ENCODE measurements around the gene METTL26.

Gene METTL26

DNA sequence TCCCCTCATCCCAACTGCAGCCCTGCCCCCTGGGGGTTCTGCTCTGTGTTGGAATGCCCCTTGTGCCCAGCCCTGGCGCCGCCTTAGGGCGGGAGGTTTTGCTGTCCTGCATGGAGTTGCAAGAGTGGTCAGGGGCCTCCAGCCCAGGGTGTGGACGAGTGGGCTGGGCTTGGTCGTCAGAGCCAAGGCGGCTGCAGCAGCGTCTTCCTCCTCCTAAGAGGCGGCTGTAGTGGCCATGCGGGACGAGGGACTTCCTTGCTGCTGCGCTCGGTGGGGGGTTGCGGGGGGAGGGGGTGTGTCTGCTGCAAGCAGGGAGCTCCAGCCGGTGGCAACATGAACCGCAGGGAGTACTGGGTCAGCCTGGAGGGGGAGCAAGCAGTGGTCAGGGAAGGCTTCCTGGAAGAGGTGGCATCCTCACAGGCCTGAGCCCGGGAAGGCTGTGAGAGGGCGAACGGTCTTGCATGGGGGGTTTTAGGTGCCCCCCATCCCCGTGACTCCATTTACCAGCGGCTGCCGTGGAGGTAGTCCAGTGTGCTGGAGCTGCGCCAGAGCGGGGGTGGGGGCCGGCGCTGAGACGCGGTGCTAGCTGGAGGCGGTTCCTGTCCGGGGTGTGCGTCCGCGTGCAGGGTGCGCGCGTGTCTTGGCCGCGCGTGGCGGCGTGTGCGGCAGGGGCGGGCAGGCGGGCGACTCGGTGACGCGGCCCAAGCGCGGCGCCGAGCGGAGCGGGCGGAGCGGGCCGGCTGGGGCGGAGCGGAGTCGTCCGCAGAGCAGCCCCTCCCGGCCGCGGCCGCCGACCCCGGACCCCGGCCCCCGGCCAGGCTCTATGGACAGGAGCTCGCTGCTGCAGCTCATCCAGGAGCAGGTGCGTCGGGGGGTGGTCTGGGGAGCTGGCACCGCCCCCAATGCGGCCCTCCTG lies 39.1 kb upstream of the METTL26 start, which contains the start of gene RHBDL1:
RHBDL1 (plus strand) TSS at position 704 of the 916 bp plus-strand sequence; CDS start at position 824, 120 bp downstream.
- no peak for DNase-seq

DNA sequence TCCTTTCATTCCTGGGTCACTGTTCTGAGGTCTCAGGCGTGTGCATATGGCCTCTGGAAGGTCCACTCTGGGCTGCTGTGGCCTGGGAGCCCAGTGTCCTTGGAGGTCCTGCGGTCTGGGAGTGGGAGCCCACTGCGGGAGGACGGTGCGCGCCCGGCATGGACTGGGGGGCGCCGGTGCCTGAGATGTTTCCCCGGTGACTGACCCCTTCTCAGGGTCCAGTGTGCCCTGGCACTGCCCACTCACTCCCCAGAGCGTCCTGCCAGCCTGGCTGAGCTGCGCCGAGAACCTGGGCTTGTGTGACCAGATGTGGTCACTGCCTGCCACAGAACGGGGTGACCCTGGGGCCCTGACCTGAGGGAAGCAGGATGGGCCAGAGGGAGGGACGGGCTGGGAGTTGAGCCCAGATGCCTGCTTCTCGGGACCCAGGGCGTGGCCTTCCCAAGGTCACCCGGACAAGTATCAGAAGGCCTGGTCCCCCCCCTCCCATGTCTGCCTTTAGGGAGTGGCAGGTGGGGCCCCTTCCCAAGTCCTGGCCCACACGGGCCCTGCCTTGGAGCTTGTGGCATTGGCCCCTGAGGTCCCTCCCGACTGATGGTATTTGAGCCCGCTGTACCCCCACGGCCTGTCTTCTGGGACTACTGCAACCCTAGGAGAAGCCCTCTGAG lies 38.2 kb upstream of the METTL26 start:
- no peak for DNase-seq

DNA sequence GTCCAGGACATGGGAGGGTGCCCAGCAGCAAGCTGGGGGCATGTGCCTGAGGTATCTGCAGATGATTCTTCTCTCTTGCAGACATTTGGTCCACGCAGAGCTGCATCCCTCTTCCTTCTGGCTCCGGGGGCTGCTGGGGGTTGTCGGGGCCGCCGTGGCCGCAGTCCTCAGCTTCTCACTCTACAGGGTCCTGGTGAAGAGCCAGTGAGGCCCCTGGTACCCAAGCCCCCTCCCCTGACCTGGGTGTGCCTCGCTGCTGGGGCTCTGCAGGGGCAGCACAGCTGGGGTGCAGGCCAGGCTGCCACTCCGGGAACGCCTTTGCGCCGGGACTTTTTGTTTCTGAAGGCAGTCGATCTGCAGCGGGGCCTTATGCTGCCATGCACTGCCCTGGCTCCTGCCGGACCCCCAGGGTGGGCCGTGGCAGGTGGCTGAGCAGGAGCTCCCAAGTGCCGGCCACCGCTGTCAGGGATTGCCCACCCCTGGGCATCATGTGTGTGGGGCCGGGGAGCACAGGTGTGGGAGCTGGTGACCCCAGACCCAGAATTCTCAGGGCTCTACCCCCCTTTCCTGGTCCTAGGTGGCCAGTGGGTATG lies 37.4 kb upstream of the METTL26 start:
- no peak for DNase-seq

DNA sequence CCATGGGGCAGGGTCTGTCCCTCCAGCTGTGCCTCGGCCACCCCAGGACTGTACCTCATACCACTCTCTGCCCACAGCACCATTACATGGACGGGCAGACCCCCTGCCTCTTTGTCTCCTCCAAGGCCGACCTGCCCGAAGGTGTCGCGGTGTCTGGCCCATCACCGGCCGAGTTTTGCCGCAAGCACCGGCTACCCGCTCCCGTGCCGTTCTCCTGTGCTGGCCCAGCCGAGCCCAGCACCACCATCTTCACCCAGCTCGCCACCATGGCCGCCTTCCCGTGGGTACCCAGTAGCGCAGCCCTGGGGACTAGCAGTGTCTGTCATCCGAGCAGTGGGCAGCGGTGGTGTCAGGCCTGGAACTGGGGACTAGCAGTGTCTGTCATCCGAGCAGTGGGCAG lies 36.7 kb upstream of the METTL26 start:
- DNase-seq, result no peak

DNA sequence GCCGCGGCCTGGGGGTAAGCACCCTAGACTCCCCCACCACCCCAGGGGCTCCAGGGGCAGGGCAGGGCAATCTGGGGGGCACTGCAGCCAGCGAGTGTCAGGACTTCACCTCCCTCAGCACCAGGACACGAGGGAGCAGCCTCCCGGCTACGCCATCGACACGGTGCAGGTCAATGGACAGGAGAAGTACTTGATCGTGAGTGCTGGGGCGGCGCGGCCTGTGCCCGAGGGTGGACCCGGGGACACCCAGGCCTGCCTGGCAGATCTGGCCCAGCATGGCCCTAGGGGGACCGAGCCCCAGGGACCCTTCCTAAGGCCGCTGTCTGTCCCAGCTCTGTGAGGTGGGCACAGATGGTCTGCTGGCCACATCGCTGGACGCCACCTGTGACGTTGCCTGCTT lies 36.3 kb upstream of the METTL26 start:
- DNase-seq, result no peak

DNA sequence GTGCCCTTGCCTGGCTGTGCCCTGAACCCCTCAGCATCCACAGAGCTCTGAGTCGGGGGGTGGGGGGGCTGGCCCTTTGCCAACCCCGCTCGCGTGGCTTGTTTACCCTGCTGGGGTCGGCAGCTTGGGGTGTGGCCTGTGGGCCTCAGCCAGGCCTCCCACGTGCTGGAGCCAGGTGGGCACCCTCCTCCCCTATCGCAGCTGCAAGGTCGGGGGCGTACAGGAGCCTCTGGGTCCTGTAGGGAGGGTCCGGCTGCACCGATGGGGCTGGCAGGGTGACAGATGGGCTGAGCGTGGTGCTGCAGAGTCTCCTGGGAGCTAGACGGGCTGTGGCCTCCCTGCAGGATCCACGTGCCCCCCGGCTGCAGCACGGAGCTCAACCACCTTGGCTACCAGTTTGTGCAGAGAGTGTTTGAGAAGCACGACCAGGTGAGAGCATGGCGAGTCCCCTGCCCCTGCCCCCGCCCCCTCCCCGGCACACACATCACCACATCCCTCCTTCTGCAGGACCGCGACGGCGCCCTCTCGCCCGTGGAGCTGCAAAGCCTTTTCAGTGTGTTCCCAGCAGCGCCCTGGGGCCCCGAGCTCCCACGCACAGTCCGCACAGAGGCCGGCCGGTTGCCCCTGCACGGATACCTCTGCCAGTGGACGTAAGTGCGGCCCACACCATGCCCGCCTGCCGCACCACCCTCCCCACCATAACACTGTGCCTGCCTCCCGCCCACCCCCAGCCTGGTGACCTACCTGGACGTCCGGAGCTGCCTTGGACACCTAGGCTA lies 35.4 kb upstream of the METTL26 start:
- DNase-seq, result no peak

DNA sequence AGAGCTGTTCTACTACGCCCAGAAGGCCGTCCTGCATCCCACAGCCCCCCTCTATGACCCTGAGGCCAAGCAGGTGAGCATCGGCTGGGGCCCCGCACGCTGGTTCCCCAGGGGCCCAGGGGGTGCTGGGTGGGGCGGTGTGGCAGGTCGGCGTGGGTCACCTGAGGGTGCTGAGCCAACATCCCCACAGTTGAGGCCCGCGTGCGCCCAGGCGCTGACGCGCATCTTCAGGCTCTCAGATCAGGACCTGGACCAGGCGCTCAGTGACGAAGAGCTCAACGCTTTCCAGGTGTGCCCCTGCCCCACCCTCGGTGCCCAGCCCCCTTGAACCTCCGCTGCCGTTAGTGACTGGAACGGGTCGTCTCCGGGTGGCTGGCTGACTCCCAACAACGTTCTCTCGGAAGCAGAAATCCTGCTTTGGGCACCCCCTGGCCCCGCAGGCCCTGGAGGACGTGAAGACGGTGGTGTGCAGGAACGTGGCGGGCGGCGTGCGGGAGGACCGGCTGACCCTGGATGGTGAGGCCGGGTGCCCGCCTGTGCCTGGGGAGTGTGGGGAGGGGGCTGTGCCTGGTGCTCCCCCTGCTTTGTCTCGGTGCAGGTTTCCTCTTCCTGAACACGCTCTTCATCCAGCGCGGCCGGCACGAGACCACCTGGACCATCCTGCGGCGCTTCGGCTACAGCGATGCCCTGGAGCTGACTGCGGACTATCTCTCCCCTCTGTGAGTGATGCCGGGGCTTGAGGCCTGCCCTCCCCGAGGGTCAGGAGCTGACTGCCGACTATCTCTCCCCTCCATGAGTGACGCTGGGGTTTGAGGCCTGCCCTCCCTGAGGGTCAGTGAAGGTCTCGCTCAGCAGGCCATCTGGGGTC lies 34.6 kb upstream of the METTL26 start:
- DNase-seq, result no peak

DNA sequence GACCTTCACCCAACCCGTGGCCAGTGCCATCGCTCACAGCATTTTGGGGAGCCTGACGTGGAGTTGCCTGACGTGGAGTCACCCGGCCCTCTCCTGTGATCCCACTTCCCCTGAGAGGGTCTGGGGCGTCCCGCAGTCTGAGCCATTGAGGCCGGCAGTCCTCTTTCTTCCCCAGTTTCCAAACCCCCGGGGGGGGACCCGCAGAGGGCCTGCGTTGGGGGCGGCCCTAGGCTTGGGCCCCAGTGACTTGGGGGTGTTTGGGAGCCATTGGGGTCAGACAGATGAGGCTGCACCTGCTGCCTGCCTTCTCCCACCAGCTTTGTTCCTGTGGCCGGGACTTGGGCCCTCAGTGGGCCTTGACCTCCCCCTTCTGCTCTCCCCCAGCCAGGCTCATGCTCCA lies 33.6 kb upstream of the METTL26 start:
- no peak for DNase-seq

DNA sequence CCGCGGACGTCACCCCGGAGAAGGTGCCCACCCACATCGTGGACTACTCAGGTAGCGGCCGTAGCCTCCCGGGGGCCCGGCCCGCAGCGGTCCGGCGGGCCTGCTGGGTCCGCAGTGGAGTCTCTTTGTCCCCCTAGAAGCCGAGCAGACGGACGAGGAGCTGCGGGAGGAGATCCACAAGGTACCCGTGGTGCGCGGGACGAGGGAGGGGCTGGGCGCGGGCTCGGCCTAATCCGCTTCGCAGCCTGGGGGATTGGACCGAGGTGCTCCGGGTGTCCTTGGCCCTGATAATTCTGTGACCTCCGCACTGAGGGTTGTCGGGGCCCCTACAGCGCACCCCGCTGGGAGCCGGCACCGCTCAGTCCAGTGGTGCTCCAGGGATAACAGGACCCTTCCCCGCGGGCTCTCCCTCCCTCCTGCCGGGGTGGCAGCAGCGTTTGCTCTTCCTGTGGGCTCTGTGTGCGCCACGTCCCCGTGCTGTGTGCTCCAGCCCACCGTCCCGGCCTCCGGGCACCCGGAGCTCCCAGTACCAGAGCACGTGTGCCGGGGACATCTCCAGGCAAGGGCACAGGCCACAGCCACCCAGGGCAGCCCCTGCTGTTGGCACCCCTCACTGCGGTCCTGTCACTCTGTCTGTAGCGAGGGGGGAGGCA lies 32.5 kb upstream of the METTL26 start:
- no peak for DNase-seq

DNA sequence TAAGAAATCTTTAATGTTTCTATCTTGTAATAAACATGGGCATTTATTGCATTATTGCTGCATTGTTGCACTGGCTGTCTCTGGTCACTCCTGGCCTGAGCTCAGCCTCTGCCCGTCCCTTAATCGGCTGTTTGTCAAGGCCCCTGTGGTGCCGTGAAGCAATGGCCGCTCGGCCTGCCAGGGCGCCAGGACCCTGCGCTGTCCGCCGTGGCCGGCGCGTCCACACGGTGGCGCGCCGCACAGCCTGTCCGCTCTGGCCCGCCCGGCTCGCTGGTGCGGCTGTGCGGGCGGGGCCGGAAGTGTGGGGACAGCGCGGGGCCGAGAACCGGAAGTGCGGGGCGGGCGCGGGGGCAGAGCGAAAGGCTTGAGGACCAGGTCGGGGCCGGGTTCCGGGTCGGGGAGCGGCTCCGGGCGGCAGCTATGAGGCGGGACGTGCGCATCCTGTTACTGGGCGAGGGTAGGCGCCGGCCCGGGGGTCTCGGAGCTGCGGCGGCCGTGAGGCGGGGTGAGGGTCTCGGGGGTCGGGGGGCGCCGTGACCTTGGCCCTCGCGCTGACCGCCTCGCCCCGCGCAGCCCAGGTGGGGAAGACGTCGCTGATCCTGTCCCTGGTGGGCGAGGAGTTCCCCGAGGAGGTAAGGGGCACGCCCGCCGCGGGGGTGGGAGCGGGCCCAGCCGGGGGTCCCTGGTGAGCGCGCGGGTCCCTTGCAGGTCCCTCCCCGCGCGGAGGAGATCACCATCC lies 31.8 kb upstream of the METTL26 start, which contains the start of gene RHOT2:
RHOT2 (plus strand) TSS at position 353 of the 739 bp plus-strand sequence; CDS start at position 421, 68 bp downstream.
- peak; percentile 65 for DNase-seq

DNA sequence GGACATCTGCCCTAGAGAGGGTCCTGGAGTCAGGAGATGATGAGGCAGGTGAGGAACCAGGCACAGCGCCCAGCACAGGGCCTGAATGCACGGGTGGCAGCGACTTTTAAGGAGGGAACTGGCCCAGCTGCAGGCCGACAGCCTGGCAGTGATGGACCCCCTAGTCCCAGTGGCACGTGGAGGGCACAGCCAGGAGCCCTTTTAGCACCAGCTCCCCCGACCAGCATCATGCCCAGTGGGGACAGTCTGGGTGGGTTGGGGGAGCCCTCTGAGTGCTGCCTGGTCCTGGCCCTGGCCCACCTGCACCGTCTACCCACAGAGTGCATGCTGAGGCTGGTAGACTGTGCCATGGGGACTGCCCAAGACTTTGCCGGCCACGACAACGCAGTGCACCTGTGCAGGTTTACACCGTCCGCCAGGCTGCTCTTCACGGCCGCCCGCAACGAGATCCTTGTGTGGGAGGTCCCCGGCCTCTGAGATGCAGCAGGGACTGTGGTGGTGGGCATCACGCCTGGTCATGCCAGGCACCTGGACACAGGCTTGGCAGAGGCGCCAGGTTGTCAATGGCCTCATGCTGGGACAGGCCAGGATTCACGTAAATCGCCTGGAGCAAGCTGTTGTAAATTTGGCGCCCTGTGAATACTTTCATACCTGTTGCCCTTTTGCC lies 31.1 kb upstream of the METTL26 start:
- DNase-seq, result no peak

DNA sequence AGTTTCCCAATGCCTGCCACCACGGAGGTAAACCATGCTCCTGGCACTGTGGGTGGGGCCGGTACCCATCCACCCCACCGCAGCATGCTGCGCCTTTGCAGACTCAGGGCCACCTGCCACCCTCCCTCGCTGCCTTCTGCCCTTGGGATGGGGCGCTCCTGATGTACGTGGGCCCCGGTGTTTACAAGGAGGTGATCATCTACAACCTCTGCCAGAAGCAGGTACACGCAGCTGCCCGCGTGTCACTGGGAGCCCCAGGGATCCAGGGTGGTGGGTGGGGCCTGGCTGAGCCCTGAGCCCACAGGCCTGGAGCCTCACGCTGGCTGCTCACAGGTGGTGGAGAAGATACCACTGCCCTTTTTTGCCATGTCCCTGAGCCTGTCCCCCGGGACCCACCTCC lies 30.5 kb upstream of the METTL26 start:
- DNase-seq, result no peak

DNA sequence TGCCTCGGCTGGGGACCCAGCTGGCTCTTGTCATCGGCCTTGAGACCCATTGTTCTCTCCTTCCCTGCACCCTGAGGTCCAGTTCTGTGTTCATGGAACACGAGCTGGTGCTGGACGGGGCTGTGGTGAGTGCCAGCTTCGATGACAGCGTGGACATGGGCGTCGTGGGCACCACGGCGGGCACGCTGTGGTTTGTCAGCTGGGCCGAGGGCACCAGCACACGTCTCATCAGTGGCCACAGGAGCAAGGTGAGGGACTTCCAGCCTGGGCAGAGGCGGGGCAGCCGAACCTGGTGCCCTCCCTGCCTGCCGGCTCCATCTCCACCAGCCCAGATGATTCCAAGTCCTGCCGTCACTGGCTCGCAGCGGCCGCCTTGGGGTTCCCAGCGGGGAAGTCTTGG lies 26.5 kb upstream of the METTL26 start:
- no peak for DNase-seq

DNA sequence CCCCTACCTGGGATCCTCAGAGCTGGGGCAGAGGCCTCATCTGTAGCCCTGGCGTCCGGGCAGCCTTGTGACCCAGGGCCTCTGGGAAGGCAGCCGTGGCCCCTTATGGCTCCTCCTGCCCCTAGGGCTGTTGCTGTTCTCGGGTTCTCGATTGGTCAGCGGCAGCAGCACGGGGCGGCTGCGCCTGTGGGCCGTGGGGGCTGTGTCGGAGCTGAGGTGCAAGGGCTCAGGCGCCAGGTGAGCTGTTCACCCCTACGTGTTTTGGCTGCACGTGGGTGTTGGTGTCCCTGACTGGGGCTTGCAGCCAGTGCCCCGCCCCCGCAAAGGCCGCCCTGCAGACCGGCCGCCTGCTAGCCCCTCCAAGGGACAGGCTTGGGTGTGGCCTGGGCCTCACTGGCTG lies 26.0 kb upstream of the METTL26 start:
- no peak for DNase-seq

DNA sequence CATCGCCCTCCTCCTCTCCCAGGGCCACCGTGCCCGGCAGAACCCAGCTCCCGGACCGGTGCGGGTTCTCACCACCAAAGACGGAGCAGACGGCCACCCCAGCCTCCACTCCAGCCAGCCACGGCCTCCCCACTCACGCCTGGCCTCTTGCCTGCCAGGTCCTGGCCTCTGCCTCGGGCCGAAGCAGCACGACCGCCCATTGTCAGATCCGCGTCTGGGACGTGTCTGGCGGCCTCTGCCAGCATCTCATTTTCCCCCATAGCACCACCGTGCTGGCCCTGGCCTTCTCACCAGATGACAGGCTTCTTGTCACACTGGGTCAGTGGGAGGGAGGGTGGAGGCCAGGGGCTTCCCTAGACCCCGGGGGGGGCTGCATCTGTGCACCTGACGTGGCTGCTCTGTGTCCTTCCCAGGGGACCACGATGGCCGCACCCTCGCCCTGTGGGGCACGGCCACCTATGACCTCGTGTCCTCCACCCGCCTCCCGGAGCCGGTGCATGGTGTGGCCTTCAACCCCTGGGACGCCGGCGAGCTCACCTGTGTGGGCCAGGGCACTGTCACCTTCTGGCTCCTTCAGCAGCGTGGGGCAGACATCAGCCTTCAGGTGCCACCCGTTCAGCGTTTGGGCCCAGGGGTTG lies 25.2 kb upstream of the METTL26 start:
- DNase-seq, result no peak

DNA sequence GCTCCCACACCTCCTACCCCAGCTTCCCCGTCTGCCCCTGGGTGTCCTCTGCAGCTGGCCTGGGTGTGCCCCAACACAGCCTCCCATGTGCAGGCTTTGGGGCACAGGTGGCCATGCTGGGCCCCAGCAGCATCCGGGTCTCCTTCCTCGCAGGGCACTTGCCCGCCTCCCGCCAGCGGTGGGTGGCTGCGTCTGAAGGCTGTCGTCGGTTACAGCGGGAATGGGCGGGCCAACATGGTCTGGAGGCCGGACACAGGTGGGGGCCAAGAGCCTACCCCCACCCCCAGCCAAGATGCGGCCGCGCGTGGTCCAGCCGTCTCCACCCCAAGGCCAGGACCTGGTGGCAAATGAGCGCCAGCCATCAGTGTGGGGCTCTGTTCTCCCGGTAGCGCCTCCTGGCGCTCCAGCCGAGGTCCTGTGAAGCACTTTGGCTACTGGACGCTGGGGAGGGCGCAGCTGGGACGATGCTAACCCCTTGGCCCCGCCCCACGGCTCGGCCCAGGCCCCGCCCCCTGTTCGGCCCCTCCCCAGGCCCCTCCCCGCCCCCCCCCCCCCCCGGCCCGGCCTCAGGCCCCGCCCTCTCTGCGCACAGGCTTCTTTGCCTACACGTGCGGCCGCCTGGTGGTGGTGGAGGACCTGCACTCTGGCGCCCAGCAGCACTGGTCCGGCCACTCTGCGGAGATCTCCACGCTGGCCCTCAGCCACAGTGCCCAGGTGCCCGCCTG lies 24.5 kb upstream of the METTL26 start:
- DNase-seq, result no peak

DNA sequence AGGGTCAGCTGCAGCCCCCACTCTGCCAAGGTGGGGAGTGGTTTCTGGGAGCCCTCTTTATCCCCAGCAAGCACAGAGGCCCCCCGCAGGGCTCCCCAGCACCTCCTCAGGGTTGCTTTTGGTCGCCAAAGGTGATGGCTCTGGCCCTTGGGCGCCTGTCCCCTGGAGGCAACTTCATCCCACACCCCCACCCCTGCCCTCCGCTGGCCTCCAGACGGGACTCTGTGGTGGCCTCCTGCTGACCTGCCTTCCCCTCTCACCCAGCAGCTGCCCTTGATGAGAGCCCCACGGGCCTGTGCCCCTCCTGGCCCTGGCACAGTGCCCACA lies 24.0 kb upstream of the METTL26 start:
- no peak for DNase-seq

DNA sequence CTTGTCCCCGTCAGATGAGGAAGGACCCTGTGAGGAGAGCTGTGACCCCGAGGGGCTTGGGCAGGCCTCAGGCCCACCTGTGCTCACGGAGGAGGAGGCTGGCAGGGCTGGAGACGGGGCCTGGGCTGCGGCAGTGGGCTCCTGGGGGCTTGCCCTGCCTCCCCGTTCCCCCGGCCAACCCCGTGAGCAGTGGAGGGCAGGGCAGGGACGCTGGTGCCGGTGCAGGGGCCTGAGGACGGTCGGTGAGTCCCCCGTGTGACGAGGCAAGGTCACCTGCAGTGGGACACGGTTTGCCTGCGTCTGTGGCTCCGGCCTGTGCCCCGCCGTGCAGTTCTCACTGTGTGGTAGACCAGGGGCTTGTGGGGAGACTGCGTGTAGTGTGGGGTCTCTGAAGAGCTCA lies 23.5 kb upstream of the METTL26 start:
- no peak for DNase-seq

Data from GF-D8 (cell line).